HG03520 (cell line): ENCODE measurements around the gene IL2RA.
"Not testable (repeated sequence)": the region's sequence is repeated elsewhere in the genome, so short reads cannot be mapped to it uniquely, and the experiment has no call there.

Experiments
- ATAC-seq: cut with Tn5 transposase; IDR thresholded peaks from one replicate; pipeline ENCODE4 v1.9.1; 2021; ENCODE audit warnings: mild to moderate bottlenecking, moderate library complexity; ENCODE audit not compliant: unreplicated experiment

IL2RA gene

GRCh38 chr10:6062101-6062771 is at the start of gene IL2RA:
TSS of gene IL2RA (minus strand) at chr10:6062367. CDS start at chr10:6062151, 216 bp downstream.
- ATAC-seq, result no peak

DNA sequence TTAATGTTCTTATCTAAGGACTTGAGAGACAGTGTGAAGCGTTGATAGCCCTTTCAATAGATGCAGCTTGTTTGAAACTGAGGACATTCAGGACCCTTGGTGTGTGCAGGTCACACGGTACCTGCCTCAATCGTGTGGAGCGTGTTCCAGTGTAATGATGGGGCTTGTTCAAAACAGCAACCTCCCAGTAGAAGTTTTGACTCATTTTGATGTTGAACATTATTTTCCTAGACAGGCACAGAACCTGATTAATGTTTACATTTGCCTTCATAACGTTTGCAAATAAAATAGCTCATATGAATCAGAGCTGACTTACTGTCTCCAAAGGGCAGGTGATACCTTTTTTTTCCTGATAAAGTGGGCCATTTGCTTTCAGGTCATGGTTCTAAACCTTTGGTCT is 48.0 kb upstream of the IL2RA start:
- no peak for ATAC-seq

DNA sequence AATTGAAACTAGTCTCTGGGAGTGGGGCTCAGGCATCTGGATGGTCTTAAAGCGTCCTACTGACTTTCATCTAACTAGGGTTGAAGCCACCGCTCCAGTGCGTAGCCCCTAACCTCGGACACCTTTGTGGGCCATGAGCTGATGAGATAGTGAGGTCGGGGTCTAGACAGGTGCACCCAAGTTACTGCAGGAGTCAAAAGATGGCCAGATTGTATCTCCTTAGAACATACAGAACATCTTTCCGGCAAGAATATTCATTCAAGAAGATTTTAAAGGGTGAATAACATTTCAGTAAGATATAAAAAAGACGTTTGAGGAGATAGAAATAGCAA is 47.2 kb upstream of the IL2RA start:
- no peak for ATAC-seq

- ATAC-seq, result no peak
These were observed 46.7 kb upstream of the IL2RA start for GRCh38 chr10:6108631-6109443.

DNA sequence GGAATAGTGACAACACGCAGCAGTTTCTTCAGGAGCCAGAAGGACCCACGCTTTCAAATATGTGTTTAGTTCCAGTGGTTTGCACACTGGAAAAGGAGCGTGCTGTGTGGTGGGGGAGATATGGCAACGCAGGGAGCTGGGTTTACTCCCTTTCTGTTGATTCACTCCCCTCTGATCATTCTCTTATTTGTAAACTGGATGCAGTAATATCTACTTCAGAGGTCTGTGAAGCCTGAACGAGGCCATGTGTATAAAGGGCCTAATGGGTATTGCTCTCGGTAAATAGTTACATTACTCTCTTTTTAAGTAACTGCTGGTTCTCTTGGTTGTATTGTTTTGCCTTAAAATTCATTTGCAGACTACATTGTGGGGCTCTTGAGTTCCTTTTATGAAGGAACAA is 45.9 kb upstream of the IL2RA start:
- no peak for ATAC-seq

DNA sequence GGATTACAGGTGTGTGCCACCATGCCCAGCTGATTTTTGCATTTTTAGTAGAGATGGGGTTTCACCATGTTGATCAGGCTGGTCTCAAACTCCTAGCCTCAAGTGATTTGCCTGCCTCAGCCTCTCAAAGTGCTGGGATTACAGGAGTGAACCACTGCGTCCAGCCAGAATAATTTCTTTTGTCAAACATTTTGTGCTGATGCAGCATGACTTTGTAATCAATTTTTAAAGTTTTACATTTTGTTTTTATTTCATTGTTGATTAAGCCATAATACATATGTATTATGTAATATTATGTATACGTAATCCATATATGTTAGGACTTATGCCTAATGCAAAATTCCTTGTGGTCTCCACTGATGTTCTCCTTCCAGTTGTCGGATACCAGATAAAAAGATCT is 45.4 kb upstream of the IL2RA start:
- not testable (repeated sequence) for ATAC-seq

DNA sequence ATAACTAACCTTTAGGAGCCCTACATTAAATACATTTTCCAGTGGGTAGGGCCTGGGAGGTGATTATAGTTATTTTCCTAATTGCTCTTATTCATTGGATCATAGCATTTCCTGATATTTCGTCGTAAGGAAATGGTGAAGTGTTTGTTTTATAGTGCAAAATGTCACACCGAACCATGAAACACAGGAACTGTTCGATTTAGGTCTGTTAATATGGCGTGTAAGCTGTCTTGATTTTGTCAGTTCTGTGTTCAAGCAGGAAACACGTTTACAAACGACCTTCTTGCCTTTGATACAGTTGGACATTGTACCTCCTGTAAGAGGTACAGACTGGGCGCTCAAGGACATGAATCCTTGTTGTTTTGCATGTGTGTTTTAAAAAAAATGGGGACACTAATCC is 41.4 kb upstream of the IL2RA start:
- ATAC-seq, result no peak

- ATAC-seq, result no peak
These were observed 40.0 kb upstream of the IL2RA start for GRCh38 chr10:6102128-6102527.

DNA sequence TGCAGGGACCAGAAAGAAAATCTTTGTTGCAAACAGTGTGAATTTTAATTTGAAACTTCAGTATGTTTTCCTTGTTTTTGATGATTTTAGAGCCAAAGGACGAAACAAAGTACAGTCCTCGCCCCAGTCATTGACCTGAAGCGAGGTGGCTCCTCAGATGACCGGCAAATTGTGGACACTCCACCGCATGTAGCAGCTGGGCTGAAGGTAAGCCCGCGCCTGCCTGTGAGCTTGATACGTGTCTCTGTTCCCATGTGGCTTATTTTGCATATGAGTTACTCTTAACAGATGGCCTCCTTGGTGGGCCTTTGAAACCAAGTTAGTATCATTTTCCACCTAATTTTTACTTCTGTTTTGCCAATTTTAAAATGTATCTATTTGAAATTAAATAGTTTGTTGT is 39.0 kb upstream of the IL2RA start:
- peak; percentile 88 for ATAC-seq

GRCh38 chr10:6100370-6100769 is 38.2 kb upstream of the IL2RA start:
- ATAC-seq, result no peak

- ATAC-seq, result no peak
These were observed 36.0 kb upstream of the IL2RA start for GRCh38 chr10:6098156-6098555.

- ATAC-seq, result no peak
These were observed 34.9 kb upstream of the IL2RA start for GRCh38 chr10:6097063-6097462.

DNA sequence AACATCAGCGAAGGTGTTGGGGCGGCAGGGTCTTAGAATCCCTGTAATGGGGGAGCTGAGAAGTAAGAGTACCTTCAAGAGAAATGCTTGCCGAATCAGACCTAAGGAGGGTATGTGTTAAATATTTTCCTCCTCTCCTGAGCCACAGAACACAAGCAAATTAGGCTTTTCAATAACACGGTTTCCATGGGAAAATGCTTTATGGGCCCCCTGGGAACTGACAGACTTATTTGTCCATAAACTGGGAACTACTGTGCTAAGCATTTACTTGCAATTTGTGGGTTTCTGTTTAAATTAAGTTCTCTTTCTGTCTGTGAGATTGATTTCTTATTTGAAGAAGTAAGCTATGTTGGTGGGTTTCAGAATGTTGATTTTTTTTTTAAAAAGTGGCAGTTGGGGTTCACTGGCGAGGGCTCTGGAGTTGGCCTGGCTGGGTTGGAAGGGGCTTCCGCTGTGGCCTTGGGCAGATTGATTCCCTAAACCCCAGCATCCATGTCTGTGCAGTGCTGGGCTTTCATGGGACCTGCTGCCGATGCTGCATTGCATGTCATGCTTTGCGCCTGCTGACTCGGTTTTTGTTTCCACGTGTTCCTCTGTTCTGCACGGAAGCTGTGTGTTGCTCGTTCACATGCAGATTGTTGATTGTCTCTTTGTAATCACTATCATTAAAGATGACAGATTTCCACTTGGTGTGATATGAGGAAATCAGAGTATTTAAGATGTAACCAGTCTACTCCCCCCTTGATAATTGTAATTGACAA is 33.8 kb upstream of the IL2RA start:
- no peak for ATAC-seq

- ATAC-seq, result no peak
These were observed 30.6 kb upstream of the IL2RA start for GRCh38 chr10:6092731-6093130.

DNA sequence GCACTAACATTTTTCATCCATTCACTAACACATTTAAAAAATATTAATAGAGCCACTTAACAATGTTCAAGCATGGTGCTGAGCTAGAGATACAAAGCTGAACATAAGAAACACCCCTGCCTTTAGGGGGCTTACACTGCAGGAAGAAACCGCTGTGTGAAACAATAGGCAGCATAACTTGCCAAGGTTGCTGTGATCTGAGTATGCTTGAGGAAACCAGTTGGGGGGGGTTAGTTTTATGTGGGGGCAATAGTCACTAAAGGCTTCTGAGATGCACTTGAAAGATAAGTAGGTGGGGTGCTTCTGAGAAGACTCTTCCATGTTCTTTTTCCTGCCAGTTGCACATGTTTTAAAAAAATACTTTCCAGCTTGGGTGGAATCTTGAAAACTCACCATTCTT is 29.5 kb upstream of the IL2RA start:
- ATAC-seq, result no peak

DNA sequence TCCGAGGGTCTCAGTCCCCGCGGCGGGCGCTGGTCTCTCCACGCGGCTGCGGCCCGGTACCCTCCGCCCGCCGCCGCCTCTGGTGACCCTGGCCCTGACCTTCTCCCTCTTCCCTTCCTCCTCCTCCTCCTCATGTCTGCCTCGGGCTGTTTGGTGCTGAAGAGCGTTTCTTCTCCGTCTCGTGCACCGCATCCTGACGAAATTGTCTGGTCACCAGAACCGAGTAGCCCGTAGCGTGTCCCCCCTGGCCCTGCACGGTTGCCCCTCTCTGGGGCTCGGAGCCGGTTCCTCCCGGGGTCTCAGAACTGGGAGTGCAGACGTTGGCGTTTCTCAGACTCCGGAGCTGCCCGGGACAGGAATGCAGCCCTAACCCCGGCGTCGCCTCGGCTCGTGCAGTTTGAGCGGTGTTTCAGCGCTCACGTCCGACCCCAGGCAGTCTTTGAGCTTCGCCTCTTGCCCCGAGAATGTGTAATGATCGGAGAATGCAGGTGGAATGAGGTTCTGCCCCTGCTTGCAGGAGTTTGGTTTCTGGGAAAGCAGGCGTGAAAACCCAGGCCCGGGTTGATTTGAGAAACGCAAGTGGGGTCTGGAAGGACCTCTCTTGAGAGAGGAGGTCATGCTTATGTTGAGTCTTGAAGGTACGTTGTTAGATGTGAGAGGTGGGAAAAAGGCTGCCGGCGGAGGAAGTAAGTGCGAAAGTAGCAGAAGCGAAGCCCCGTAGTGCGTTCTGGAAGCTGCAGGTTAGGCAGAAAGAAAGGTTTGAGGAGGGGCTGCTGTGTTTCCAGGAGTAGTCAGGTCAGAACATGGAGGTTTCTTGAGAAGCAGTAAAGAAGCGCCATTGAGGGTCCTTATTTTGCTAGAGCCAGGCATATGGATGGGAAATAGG is 27.4 kb upstream of the IL2RA start:
- ATAC-seq, result peak; percentile 6

- peak; percentile 75 for ATAC-seq
These were observed 26.7 kb upstream of the IL2RA start, which contains the start of gene RBM17 for GRCh38 chr10:6088721-6089333. TSS of gene RBM17 (plus strand) at chr10:6089034. CDS start at chr10:6097066, 8,032 bp downstream.

- peak; percentile 49 for ATAC-seq
These were observed 24.4 kb upstream of the IL2RA start for GRCh38 chr10:6086375-6087233.
